ENCODE measurements around the gene SLCO1C1. TPM values are rescaled to one million over a fixed set of nuclear protein-coding genes. Genes with fewer than 3 reads are reported as not detected.

SLCO1C1 gene
- polyA plus RNA-seq, 1 of the 3 experiments (the other 2 are of a cell fraction): 0.02 TPM

GRCh38 chr12:20777420-20777819 is 82.3 kb downstream of the SLCO1C1 start:
- ChIA-PET POLR2A (no interaction called here), CTCF (no interaction called here)
- H3K79me2 ChIP-seq (ENCODE audit: insufficient read depth): no peaks in the 10 kb centered on the region
- no peaks in the 10 kb centered on the region for H3K4me1 ChIP-seq (ENCODE audit: control insufficient read depth in 1 of 2, insufficient read depth in 2 of 2, low read depth in 1 of 2, low read length in 1 of 2)
- no peak overlapping the region for H3K4me2 ChIP-seq
- H3K27ac ChIP-seq (ENCODE audit: low read depth in 2 of 2, low read length in 1 of 2): no peak overlapping the region
- H3K4me3 ChIP-seq (ENCODE audit: low read depth in 2 of 2, low read length in 1 of 2): no peak overlapping the region
- H3F3A ChIP-seq (replicated peaks; ENCODE audit: insufficient read depth): no peaks in the 10 kb centered on the region
- 42% methylated on average over 10 of the region's 20 CpGs for WGBS (ENCODE audit: low lambda C conversion rate)
- no peaks in the 10 kb centered on the region for H4K20me1 ChIP-seq (ENCODE audit: insufficient read depth)
- H3K9ac ChIP-seq: no peak overlapping the region
- H2AFZ ChIP-seq (ENCODE audit: low read depth): no peak overlapping the region
- 0 out of 2 replicates have a peak, but pooled peaks cover 6% of the 10 kb centered on the region for H3K9me3 ChIP-seq
- DNase-seq: no peak
- no peaks in the 10 kb centered on the region for H3K36me3 ChIP-seq (replicated peaks in 1 of 2; ENCODE audit: control insufficient read depth in 1 of 2, insufficient read depth in 2 of 2, low read length in 1 of 2)
- TF ChIP-seq TCF12 (IDR thresholded peaks at IDR 0.05) (no peak), ELF1 (IDR thresholded peaks at IDR 0.05) (no peak), RXRA (IDR thresholded peaks at IDR 0.05; ENCODE audit: borderline replicate concordance, low read depth) (no peak), USF2 (IDR thresholded peaks at IDR 0.05; ENCODE audit: borderline replicate concordance, low read depth, low read length) (no peak), ZBTB33 (IDR thresholded peaks at IDR 0.05; ENCODE audit: borderline replicate concordance, low read depth) (no peak), CTCF (IDR thresholded peaks at IDR 0.05) (no peak), REST (IDR thresholded peaks at IDR 0.05; ENCODE audit: low read depth, low read length) (no peak), GABPA (IDR thresholded peaks at IDR 0.05; ENCODE audit: low read depth) (no peak), CHD2 (IDR thresholded peaks at IDR 0.05; ENCODE audit: low read length, partially characterized antibody) (no peak), RCOR1 (IDR thresholded peaks at IDR 0.05; ENCODE audit: low read length) (no peak)
- no peaks in the 10 kb centered on the region for H3K9me2 ChIP-seq
- no peaks in the 10 kb centered on the region for H3K27me3 ChIP-seq (ENCODE audit: insufficient read depth)
